HG02981 (cell line): Measurements from ENCODE around the gene ARHGAP33.
"Not testable (repeated sequence)": the region's sequence is repeated elsewhere in the genome, so short reads cannot be mapped to it uniquely, and the experiment has no call there.

Experiments used
- ATAC-seq: cut with Tn5 transposase; IDR thresholded peaks from one replicate; pipeline ENCODE4 v1.9.1; 2021; ENCODE audit warnings: mild to moderate bottlenecking, moderate library complexity; ENCODE audit not compliant: unreplicated experiment

The ARHGAP33 gene

DNA sequence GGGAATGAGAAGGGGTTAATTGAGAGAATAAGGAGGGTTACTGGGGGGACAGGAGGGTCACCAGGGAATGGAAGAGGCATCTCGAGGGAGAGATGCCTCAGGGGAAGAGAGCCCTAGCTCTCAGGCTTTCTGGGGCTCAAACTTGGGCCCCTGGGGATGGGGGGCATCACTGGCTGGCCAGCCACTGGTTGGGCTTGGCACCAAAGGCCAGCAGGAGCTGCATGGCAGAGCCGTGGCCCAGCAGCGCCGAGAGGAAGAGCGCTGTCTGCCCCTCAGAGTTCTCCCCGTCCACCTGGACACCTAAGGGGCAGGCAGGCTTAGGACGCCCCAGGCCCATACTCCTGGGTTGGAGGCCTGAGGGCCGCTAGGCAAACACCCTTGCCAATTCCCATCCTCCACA, 17.5 kb downstream of the ARHGAP33 start:
- no peak for ATAC-seq

DNA sequence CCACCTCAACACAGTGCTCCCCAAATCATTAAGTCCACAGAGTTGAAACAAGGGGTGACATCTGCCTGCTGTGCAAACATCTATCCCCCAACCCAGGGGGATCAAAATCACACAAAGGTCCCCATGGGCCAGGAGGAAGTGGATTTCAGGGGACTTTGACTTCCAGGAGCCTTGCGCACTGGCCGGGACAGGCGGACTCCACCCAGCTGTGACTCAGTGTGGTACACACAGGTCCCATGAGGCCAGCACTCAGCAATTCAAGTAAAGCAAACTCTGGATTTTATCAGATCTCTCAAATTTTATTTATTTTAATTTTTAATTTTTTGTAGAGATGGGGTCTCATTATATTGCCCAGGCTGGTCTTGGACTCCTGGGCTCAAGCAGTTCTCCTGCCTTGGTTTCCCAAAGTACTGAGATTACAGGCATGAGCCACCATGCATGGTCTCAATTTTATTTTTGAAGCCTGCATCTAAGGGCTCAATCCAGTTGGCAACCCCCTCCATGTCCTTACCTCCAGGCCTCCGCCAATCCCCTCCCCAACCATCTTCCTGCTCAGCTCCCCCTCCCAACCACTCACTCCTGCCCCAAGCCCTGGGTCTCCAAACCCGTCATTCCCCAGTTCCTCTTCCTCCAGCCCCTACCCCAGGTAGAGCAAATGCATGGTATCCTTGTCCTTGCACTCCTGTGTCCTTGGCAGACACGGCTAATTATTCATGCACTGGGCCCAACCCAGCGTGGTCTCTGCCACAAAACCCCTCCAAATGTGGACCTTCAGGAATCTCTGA, 18.2 kb downstream of the ARHGAP33 start:
- no peak for ATAC-seq

- ATAC-seq = not testable (repeated sequence)
Observed at GRCh38 chr19:35795564-35795963, 20.2 kb downstream of the ARHGAP33 start.

DNA sequence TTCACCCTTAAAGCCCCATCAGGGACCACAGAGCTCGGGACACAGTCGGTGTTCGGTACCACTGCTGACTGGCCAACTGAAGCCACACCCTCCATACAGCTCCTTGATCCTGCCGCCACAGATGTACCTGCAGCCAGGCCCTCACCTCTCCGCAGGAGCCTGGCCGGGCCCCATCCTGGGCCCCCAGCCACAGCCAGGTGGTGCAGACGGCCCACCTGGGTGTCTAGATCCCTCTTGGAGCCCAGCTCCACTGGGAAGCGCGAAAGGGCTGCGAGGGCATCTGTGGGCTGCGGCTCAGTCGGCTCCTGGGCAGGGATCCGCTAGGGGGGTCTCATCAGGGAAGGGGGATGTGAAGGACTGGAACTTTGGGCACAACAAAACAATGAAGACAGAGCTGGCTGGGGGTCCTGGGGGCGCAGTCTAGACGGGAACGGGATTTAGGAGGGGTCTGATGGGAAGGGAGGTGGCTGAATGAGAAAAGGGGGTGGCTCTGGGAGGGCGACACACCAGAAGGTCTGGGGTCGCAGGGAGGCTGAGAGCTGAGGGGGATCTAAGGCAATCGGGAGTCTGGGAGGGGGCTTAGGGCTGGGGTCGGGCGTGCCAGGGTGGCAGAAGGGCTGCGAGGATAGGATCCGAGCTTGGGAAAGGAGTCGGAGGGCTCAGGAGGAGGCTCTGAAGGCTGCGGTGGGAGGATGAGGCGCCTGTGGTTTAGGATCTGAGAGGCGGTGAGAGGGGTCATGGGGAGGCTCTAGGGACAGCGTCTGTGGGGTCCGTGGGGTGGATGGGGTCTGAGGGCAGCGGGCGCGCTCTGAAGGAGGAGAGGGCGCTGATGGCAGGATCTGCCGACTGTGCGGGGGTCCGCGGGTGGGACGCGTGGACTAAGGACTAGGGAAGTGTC, 21.5 kb downstream of the ARHGAP33 start:
- no peak for ATAC-seq

DNA sequence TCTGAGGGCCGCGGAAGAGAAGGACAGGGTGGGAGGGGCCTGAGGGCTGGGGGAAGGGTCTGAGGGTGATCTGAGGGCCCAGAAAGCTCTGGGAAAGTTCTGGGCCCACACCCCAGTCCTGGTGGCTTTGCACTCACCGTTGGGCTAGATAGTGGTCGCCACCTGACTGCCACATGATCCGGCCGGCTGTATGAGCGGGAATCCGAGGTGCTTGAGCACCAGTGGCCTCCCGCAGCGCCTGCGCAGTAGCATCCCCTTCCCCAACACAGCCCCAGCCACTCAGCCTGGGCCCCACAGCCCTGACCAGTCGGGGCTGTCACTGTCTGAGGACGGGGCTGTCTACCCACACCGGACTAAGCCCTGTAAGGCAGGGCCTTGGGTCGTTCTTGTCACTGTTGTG, 22.3 kb downstream of the ARHGAP33 start:
- ATAC-seq = no peak

- no peak for ATAC-seq
Observed at GRCh38 chr19:35801828-35802227, 26.5 kb downstream of the ARHGAP33 start.

- ATAC-seq = no peak
Observed at GRCh38 chr19:35805526-35806102, 30.2 kb downstream of the ARHGAP33 start.

GRCh38 chr19:35806597-35806996, 31.2 kb downstream of the ARHGAP33 start:
- no peak for ATAC-seq

DNA sequence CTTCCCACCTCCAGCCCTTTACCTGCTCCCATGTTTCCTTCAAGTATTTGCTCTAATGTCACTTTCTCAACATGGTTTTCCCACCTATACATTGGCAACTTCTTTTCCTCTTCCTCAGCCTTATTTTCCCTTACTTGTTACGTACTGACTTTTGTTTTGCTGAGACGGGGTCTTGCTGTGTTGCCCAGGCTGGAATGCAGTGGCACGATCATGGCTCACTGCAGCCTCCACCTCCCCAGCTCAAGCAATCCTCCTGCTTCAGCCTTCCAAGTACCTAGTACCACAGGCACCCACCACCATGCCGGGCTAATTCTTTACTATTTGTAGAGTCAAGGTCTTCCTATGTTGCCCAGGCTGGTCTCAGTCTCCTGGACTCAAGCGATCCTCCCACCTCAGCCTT, 32.3 kb downstream of the ARHGAP33 start:
- no peak for ATAC-seq

GRCh38 chr19:35811317-35812219, 36.2 kb downstream of the ARHGAP33 start:
- no peak for ATAC-seq

DNA sequence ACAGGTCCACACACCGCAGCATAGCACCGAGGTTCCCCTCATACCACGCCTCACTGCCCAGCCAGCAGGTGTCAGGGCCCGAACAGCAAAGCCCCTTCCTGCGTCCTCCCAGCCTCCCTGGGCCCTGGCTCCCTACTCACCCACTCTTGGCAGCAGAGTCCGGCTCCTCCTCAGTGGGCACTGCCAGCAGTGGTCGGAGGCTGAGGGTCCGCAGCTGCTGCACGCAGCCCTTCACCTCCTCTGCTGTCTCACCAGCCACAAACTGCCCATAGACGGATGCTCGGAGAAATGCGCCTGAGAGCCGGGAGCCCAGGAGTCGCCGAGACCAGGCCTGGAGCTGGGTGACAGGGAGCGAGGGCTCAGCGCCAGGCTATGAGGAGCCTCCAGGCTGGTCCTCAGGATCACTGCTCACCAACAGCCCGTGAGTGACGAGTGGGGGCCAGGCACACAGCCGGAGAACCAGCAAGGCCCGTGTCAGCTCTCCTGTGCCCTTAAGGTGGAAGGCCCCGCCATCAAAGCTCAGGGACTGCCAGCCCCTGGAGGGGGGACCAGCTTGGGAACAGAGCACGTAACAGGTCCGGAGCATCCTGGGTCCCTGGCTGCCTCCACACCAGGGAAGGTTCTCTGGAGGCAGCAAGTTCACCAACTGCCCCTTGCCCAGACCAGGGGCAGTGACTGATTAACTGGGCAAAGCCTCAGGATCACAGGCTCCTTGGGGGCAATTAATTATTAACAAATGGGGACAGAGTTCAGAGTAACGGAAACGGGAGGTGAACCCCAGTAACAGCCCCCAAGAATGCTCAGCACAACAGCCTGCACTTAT, 37.1 kb downstream of the ARHGAP33 start, which contains the start of gene PRODH2:
TSS of gene PRODH2 (minus strand) at position 626 of the 823 bp plus-strand sequence. CDS start at position 586, 40 bp downstream.
- no peak for ATAC-seq

- no peak for ATAC-seq
Observed at GRCh38 chr19:35813043-35813890, 37.9 kb downstream of the ARHGAP33 start.

DNA sequence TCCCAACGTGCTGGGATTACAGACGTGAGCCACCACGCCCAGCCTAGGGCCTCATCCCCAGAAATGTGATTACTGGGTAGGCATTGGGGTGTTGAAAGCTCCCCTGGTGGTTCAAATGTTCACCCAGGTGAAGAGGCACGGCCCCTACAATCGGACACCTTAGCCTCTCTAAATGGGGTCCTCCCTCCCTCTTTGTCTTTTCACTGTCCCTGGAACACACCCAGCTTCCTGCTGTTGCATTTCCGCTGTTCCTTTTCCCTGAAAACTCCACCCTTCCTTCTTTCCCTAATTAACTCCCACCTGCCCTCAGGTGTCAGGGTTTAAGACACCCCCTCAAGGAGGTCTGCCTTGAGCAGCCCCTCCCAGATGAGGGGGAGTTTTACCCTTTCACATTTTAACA, 40.9 kb downstream of the ARHGAP33 start:
- no peak for ATAC-seq

GRCh38 chr19:35816846-35817245, 41.5 kb downstream of the ARHGAP33 start:
- no peak for ATAC-seq

GRCh38 chr19:35818445-35818844, 43.1 kb downstream of the ARHGAP33 start:
- no peak for ATAC-seq

DNA sequence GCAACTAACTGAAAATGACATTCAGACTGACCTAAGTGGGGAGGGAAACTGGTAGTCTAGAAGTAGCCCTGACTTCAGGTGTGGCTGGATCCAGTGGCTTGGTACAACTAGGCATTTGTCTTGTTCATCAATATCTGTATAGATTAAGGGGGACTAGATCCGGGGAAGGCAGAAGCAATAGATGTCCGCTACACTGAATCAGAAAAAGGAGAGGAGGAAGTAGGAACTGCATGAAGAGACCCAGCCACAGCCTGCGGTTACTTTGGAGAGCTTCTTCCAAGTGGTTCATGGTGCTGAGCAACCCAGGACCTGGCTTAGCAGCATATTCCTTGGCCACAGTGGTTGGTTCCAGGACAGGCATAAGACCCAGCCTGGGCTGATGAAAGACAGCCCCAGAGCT, 47.2 kb downstream of the ARHGAP33 start:
- no peak for ATAC-seq

- no peak for ATAC-seq
Observed at GRCh38 chr19:35824150-35824549, 48.8 kb downstream of the ARHGAP33 start.

DNA sequence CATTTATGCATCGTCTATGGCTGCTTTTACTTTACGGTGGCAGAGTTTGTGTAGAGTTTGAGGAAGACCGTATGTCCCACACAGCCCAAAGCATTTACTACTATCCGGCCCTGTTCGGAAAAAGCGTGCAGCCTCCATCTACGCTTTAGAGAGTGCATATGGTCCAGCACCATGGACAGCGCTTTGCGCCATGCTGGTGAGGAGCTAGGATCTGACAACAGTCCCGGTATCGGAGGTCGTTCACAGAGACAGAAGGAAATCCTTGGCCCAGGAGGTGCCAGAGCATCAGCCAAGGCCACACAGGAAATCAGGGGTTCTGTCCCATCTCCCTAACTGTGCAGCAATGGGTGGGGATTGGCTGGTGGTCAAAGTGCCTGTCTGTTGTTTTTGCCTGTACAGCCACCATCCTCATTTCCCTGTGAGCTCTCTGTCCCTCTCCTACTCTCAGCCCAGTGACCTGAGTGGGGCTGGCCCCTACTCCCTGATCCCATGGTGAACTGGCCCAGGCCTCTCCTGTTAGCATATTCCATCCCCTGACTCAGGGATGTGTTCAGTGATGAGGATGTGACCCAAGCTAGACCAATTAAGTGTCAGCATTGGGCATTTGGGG, 53.4 kb downstream of the ARHGAP33 start:
- no peak for ATAC-seq
